Kidney epithelial cell (primary cell): ENCODE data around the gene LPCAT2. TPM values are rescaled to one million over a fixed set of nuclear protein-coding genes. Genes with fewer than 3 reads are reported as not detected.

ENCODE experiments used
- DNase-seq: peaks from one replicate; pipeline ENCODE4 v3.0.0-alpha.2; 2010; ENCODE audit warnings: low read depth
- H3K27me3 ChIP-seq: 2 replicates; pipeline ENCODE4 v1.6.0; 2011; ENCODE audit warnings: low read length; ENCODE audit not compliant: control insufficient read depth, insufficient read depth
- H3K36me3 ChIP-seq: 2 replicates; pipeline ENCODE4 v1.5.1; 2011; ENCODE audit warnings: low read length; ENCODE audit not compliant: control insufficient read depth, insufficient read depth
- H3K4me3 ChIP-seq: 2 replicates; pipeline ENCODE4 v1.5.1; 2011; ENCODE audit warnings: low read depth, mild to moderate bottlenecking, control low read depth, low read length
- CTCF ChIP-seq: IDR thresholded peaks from 2 replicates; pipeline ENCODE4 v1.5.1; 2011; ENCODE audit warnings: mild to moderate bottlenecking, moderate library complexity, low read length, control low read depth, inconsistent platforms; ENCODE audit not compliant: insufficient read depth, poor library complexity, severe bottlenecking
- total RNA-seq: library from RNA; depleted of rRNA; stranded (reverse); fragments of >200 nt; gene quantifications from 2 replicates; pipeline ENCODE4 v1.2.3, GENCODE V29; 2015

The LPCAT2 gene
- total RNA-seq, 1 donor from 2014 or later: 4.2 TPM

GRCh38 chr16:55555436-55555835 lies 46.6 kb downstream of the LPCAT2 start:
- Histone ChIP-seq H3K27me3 (no peaks in the 10 kb centered on the region), H3K36me3 (no peaks in the 10 kb centered on the region), H3K4me3 (no peak overlapping the region)
- no peak for DNase-seq
- no peak for TF ChIP-seq CTCF

- Histone ChIP-seq H3K36me3 (no peaks in the 10 kb centered on the region), H3K4me3 (no peak overlapping the region), H3K27me3 (no peaks in the 10 kb centered on the region)
- TF ChIP-seq CTCF: no peak
- no peak for DNase-seq
Observed at GRCh38 chr16:55557186-55557585, 48.3 kb downstream of the LPCAT2 start.

GRCh38 chr16:55559233-55559632 lies 50.4 kb downstream of the LPCAT2 start:
- Histone ChIP-seq H3K4me3 (no peak overlapping the region), H3K27me3 (no peaks in the 10 kb centered on the region), H3K36me3 (no peaks in the 10 kb centered on the region)
- DNase-seq: no peak
- no peak for TF ChIP-seq CTCF

GRCh38 chr16:55559933-55560516 lies 51.2 kb downstream of the LPCAT2 start:
- Histone ChIP-seq H3K4me3 (no peak overlapping the region), H3K36me3 (no peaks in the 10 kb centered on the region), H3K27me3 (no peaks in the 10 kb centered on the region)
- TF ChIP-seq CTCF: no peak
- no peak for DNase-seq

- TF ChIP-seq CTCF: no peak
- Histone ChIP-seq H3K27me3 (no peaks in the 10 kb centered on the region), H3K36me3 (no peaks in the 10 kb centered on the region), H3K4me3 (no peak overlapping the region)
- no peak for DNase-seq
Observed at GRCh38 chr16:55561319-55561848, 52.5 kb downstream of the LPCAT2 start.

GRCh38 chr16:55562936-55563335 lies 54.1 kb downstream of the LPCAT2 start:
- DNase-seq: no peak
- H3K27me3 ChIP-seq: no peaks in the 10 kb centered on the region
- no peaks in the 10 kb centered on the region for H3K36me3 ChIP-seq
- TF ChIP-seq CTCF: no peak
- no peak overlapping the region for H3K4me3 ChIP-seq
